ENCODE measurements around the gene PLD1.
"Not testable (repeated sequence)": the region's sequence is repeated elsewhere in the genome, so short reads cannot be mapped to it uniquely, and the experiment has no call there.

The PLD1 gene

DNA sequence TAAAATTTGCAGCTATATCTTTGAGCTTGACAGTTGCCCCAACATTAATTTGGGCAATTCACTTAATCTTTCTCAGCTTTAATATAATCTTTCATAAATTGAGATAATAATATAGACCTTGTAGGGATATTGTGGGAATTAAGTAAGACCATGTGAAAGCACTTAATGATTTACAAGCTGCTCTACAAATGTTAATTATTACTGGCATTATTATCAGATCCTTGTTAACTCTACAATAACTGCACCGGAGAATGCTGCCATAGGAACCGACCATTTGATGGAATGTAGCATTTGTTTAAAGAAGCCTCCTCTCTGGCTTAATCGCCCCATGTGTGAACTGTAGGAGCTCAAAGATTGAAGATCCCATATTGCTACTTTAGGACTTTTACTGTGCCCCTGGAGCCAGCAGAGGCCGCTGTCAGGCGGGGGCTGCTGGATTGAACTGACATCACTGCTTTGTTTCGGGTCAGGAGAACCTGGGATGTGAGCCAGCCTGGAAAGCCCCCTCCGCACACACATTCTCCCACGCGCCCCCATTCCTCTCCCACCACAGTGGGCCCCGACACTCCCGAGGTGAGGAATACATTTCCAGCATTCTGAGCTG is 195.9 kb downstream of the PLD1 start:
- no peak for DNase-seq (ENCODE audit: low read depth)

DNA sequence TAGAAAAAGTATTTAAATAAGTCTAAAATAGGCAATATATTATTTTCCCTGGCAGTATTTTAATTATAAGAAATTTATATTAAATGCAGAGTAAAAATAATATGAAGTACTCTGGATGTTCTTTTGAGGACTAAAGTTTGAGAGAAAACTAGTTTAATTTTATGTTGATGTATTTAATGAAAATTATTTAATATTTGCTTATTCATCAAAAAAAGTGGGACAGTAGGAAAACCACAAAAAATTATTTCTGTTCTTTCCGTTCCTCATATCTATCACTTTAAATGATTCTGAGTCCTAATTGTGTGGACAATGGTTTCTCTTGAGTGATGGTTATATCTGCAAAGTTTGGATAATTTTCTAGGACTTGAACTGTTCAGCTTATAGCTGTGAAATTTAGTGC is 202.8 kb downstream of the PLD1 start:
- no peak for DNase-seq (ENCODE audit: low read depth)

DNA sequence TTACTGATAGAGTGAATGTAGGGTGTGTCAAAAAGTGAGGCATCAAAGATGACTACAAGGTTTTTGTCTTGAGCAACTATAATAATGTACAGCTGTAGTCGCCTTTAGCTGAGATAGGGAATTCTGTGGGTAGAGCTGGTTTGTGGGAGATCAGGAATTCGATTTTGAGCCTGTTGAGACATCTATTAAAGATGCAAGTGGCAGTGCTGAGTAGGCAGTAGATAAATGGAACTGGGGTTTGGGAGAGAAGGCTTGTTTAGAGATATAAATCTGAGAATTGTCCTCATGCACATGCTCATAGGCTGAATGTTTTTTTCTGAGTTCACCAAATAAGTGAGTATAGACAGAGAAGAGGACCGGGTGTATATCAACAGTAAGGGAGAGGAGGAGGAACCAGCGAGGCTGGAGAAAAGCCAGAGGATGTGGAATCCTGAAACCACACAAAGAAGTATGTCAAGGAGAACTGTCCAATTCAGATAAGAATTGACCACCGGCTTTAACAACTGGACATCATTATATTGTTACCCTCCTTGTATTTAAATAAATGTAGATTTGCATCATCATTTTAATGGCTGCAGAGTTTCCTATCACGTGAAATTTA is 204.0 kb downstream of the PLD1 start:
- DNase-seq (ENCODE audit: low read depth): no peak

DNA sequence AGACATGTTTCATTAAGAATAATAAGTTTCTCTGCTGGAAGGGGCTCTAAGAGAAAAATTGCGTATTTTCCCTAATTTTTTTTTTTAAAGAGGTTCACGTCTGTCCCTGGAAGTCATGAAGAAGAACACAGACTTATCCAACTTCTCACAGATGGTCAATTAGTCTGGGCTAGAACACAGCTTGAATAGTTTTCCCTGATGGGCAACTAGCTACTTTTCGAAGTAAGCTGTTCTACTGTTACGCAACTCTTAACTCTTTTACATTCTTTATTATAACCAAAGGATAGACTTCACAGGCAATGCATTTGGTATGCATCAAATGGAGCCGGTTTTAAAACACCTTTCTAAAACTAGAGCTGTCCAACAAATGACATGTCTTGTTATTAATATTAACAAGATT is 205.9 kb downstream of the PLD1 start:
- DNase-seq (ENCODE audit: low read depth): no peak

DNA sequence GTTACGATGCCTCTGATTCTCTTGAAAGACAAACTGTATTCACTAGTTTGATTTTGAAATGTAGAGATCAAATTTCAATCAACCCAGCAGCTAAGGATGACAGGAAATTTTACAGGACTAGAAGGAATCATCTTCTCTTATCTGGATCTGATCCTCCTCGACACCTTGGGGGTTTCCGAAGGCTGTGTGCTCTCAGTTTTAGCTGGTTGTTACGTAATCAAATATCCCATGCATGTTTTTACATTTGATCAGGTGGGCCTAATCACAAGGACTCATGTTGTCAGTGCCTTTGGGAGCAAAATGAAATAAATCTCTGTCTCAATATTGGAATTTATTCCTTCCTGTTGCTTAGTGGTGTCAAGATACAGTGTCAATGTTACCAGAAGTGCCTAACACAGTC is 208.2 kb downstream of the PLD1 start:
- no peak for DNase-seq (ENCODE audit: low read depth)

DNA sequence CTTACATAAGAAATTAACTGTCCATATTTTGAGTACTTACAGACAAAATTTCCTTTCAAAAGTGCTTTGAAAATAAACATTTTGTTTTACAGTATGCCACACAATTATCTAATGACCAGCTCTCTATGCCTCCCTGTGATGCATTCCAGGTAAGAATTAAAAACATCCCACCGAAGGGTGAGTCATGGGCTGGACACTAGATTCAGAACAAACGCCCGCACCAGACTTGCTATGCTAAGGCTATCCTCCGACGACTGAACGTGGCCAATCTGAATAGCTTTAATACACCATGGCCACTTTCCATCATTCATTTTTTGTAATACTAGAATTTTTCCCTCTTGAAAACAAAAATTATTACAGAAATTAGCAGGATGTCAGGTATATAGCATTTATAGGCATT is 210.3 kb downstream of the PLD1 start:
- DNase-seq (ENCODE audit: low read depth): no peak

DNA sequence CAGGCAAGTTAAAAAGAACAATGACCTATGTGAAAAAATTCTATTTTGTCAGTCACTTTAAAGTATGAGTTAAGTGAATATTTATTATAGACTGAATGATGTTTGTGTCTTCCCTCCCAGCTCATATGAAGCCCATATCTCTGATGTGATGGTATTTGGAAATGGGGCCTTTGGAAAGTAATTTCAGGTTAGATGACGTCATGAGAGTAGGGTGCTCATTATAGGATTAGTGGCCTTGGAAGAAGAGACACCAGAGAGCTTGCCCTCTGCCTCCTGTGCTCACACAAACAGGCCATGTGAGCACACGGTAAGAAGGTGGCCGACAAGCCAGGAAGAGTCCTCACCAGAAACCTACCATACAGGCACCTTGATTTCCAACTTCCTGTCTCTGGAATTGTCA is 211.3 kb downstream of the PLD1 start:
- DNase-seq (ENCODE audit: low read depth): no peak

DNA sequence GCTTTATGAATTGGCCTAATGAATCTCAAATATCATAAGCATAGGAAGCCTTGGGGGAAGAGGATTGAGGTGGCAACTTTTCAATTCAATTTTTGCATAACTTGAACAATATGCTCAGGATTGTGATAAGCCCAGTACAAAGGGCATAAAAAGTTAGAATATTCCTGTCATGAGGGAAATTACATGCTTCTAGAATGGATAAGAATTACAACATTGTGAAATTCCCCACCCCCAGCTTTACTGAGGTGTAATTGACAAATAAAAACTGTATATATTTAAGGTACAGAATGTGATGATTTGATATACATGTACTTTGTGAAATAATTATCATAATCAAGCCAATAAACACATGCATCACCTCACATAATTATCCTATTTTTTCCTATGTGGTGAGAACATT is 217.5 kb downstream of the PLD1 start:
- no peak for DNase-seq (ENCODE audit: low read depth)

DNA sequence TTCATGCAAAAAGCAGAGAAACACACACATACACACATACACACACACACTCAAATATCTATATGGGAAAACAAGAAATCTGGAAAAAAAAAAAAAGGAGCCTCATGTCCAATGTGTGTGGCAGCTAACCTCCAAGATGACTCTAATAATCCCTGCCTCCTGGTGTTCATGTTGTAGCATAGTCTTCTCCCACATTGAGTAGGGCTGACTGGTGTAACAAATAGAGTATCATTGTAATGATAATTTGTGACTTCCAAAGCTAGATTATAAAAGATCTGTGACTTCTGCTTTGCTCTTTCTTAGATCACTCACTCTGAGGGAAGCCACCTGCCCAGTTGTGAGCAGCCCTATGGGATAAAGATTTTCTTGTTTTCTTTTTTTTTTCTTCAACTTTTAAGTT is 219.2 kb downstream of the PLD1 start:
- no peak for DNase-seq (ENCODE audit: low read depth)

DNA sequence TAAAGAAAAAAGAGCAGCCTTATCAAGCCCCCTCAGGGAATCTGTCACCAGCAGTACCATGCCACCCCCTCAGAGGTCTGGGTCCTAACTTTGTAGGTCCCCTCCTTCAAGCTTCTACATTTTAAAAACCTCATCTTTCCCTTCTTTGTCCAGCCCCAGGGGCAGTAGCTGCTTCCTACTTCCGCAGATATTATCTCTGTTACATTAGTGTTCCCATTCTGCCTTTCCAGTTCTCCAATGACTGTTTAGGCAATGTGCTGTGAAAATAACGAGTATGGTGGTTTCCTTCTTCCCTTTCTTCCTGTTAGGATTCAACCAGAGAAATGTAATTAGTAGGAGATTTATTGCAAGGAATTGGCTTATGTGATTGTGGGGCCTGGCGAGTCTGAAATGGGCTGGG is 224.0 kb downstream of the PLD1 start:
- DNase-seq (ENCODE audit: low read depth): no peak

DNA sequence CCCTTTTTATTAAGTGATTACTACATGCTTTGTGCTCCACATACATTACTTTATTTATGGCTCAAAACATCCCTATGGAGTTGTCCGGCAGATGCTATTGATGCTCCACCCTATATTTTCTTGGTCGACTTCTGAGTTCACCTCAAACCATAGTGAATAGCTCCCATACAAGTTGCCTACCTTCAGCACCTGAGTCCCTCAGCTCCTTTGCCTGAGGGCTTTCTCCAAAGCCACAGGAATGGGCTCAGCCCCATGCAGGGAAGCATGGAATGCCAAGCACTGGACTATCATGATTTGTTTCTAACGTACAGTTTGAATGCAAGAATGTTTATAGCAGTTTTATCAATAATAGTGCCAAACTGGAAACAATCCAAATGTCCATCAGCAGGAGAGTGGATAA is 225.2 kb downstream of the PLD1 start:
- DNase-seq (ENCODE audit: low read depth): no peak

DNA sequence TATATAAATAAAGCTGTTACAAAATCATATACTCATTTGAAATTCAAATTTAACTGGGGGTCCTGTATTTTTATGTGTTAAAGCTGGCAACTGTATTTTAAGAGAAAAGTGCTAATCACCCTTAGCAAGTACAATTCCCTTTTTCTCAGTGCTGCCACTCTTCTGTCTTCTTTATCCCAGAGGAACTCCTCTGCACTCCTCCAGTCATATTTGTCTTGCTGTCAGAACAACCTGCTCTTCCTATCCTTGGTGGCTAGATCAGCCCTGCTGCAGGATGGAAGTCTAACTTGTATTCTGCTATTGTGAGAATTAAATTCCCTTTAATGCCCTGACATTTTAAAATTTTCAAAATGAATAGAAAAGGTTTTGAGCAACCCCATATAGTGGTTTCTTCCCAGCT is 226.2 kb downstream of the PLD1 start:
- DNase-seq (ENCODE audit: low read depth): no peak

DNA sequence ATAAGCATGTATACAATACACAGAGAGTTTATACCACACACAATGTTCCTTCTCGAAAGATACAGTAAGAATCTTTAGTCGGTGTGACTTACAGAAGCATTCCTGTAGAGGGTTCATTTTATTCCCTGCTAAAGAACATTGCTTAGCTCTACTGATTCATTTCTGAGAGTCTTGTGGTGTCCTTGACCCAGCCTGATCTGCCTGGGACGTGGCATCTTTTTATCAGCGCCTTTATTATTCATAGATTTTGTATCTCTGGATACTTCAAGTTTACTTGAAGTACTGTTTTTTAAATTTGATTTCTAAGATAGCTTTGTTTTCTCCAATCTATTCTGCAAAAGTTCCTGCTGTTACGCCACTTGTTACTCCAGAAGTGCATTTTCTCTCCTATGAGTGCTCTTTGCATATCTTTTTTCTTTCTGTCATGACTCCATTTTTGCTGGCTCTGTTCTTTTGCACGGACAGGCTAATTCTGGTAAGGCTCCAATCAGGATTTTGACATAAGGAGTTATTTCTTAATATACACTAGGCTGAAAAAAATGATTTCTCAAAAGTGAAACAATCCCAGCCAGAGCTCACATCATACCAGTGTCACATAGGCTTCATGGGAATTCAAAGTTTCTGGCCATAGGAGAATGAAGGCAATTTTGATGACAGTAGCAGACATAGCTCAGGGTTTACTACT is 235.6 kb downstream of the PLD1 start:
- no peak for DNase-seq (ENCODE audit: low read depth)

DNA sequence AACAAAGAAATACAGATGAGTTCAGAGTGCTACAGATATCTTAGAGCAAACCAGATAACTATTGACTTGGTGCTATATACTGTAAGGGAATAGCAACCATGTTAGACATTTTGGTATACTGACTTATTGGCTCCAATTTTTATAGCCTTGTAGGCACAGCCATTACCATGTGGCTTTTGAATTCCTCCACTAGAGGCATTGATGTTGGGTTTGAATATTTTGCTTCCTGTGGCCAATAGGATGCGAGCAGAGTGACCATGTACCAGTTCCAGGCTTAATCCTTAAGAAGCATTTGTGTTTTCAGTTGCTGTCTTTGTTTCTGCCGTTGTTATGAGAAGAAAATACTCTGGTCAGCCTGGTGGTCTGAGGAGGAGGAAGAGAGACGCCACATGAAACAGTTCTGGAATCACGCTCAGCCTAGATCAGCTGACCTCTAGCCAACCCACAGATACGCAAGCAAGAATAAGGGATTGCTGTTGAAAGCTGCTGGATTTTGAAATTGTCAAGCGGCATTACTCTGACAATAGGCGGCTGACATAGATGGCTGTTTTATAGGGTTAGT is 240.6 kb downstream of the PLD1 start:
- no peak for DNase-seq (ENCODE audit: low read depth)

DNA sequence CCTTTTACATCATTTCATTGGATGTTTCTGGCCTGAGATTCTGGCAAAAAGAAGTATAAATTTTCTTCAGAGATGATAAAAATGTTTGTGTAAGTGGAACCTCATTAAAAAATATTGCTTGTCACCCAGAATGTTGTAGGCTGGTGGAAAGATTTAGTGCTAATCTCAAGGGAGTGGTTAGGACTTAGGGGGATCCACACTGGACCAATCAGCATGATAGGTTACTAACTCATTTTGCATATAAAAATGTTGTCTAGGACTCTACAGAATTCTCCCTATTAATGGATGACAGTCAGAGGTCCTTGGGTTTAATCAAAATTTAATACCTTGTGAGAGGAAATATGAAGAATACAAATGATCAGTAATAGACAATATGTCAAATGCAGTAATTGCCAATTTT is 241.5 kb downstream of the PLD1 start:
- no peak for DNase-seq (ENCODE audit: low read depth)

DNA sequence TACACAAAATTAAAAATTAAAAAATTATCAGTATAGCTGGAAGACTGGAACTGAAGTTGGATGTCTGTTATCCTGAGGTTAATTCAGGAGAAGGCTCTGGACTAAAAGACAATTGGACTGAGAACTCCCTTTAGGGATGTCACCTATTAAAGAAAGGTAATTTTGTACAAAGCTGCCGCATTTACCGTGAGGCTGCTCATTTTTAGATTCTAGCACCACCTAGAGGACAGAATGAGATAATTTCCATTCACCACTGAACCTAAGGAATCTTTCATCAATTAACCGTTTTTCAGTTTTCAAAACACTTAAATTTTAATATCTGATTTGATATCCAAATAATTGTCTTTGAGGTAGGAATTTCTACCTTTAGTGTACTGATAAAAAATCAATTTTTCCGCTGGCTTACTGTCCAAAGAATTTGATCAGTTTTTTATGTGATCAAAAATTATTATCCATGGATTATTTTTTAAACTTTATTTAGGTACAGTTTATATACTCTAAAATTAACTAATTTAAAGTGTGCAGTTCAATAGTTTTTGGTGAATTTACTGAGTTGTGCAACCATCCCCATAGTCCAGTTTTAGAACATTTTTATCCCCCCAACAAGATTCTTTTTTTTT is 243.4 kb downstream of the PLD1 start:
- peak; percentile 23 for DNase-seq (ENCODE audit: low read depth)

DNA sequence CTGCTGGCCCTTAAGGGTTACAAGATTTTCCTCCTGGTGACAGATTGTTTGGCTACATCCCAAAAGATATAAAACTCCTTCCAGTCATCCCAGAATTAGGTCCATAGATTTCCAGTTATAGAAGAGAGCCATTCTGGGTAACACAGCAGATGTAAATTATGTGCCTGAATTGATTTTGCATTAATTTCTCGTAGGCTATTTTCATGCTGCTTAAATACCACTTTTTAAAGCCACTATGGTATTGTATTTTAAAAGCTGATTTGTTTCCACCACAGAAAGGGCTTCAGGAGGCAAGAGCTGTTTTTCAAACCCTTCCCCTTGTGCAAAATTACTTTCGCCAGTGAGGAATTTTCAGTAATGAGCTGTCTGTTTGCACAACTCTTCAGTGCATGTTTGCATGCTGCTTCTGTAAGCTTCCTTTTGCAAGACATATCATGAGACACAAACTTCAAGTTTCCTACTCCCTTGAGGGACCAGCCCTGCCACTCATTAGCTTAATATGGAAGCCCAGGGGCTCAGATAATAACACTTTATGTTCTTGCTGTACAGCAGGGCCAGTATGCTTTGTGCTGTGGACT is 244.7 kb downstream of the PLD1 start:
- peak; percentile 2 for DNase-seq (ENCODE audit: low read depth)

DNA sequence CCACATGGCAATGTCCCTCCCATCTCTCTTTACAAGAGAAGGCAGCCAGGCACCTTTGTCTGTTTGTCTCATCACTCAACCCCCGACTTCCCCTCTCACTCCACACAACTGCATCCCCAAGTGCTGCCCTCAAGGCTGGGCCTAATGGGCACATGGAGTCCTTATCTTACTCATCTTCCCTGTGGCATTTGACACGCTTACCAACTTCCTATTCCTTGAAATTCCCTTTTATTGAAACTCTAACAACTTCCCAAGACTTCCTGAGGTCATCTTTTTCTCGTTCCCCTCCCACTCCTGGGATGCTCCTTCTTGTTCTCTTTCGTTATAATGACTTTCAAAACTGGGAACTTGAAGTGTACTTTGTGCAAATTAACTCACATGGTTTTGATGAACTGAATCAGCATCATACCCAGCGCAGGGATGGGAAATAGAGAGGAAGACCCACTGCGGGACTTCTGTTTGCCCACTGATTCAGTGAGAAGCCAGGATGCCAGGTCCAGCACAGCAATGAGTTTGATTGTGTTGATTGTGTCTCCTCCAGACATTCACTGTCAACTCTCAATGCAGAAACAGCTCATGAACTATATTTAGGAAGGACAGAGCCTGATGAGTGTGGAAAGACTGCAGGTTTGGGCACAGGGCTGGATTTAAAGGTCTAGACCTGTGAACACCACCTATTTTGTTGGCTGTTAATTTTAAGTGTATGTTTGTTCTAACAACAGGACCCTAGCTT is 245.4 kb downstream of the PLD1 start:
- DNase-seq (ENCODE audit: low read depth): no peak

DNA sequence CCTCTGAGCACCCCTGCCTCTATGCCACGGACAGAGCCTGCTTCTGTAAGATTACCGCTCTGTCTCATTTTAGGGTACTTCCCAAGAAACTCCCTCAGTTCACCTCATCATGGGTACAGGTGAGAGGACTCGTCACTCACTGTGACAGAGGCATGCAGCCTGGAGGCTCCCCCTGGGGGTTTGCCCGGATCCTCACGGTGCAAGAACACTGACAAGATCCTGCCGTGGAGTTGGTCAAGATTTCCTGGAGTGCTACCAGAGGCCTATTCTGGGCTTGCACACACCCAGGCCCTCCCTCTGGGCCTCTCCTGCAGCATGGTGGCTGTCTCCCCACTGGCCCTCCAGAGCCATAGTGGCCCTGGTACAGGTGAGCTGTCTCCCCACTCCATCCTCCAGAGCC is 247.0 kb downstream of the PLD1 start:
- no peak for DNase-seq (ENCODE audit: low read depth)

DNA sequence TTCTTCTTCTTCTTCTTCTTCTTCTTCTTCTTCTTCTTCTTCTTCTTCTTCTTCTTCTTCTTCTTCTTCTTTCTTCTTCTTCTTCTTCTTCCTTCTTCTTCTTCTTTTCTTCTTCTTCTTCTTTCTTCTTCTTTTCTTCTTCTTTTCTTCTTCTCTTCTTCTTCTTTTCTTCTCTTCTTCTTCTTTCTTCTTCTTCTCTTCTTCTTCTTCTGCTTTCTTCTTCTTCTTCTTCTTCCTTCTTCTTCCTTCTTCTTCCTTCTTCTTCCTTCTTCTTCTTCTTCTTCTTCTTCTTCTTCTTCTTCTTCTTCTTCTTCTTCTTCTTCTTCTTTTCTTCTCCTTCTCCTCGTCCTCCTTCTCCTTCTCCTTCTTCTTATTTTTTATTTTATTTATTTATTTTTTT is 247.8 kb downstream of the PLD1 start:
- DNase-seq (ENCODE audit: low read depth): not testable (repeated sequence)

DNA sequence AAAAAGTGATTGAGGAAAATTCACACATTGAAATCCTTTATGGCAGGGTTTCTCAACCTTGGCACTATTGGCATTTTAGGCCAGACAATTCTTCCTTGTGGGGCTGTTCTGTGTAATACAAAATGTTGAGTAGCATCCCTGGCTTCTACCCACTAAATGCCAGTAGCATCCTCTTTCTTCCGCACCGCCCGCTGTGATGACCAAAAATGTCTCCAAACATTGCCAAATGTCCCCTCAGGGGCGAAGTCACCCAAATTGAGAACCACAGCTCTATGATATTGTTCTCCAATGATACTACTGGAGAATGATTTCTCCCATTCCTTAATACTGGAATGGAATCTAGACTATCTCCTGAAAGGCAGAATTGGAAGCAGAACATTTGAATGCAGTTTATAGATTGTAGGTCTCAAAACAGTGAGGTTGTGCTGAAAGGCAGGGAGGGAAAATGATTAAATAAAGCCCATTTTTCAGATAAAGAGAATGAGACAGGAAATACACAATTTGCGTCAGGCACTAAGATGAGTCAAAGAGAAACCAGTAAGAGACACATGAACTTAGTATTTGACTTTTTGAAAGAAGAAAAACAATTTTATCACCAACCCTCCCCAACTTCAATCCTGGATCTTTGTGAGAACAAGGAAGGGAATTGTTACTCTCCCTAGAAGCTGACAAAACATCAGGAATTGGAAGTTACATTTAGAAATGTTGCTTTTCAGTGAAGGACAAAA is 248.5 kb downstream of the PLD1 start:
- no peak for DNase-seq (ENCODE audit: low read depth)
